NCI-H774 (cell line): Measurements from ENCODE around the gene HOXD10.
A peak's percentile ranks its signal among the peaks of the same experiment; 100 is the strongest.

ENCODE experiments used
- DNase-seq: peaks from one replicate; lab custom pipeline; 2025; lab: John Stamatoyannopoulos, UW

Gene HOXD10

DNA sequence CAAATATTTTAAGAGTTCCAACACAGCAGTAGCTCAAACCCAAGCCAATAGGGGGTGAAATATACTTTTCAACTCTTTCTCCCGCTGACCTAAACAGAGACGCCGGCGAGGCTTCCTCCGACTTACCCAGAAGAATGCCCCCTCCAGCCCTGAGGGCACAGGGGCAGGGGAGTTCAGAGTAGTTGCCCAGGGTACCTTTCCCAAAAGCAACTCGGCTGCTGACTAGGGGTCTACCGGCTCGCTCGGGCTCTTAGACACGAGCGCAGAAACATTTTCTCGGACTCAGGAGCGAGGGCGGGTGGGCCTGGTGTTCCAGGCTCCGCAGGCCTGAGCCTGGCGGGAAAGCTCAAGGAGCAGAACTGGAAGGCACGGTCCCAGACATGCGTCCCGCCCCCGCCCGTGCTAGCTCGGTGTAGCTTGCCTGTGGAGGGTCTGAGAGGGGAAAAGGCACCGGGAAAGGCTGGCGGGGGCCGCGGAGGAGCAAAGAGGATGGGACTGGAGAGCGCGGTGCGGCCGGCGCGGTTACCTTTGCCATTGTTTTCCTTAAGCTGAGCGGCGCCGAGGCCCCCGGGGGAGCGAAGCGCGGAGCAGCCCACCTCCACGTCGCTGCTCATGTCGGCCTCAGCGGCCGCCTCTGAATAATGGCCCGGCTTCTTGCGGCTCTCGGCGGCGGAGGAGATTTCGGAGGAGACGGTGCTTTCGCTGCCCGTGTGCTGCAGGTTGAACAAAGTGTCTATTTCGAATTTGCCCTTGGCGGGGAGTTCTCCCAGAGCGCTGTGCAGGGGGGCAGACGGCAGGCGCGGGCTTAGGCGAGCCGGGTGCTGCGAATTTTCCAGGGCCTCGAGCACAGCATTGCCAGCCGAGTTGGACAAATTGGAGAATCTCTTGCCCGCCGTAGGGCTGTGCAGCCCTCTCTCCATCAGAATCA is 33.5 kb upstream of the HOXD10 start:
- DNase-seq = no peak

DNA sequence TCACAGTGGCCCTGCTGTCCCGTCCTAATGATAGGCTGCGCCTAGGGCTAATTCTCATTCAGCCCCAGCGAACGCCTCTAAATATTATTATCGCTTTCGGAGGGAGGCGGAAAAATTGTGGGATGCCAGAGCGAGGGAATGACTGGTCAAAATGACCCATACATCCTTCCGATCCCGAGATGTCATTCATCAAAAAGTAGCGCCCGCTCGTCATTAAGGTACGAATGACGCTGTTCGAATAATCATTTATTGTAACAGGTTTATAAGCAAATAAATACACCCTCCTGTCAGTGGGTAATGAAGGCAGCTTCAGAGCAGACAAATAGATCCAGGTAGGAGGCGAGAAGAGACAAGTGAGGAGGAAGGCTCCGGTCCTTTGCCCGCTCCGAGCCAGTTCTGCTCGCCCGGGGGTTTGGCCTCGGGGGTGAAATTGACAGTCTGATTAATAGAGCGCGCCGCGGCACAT is 32.7 kb upstream of the HOXD10 start, which contains the start of gene EVX2:
EVX2 (minus strand) TSS at position 167 of the 466 bp plus-strand sequence. CDS start 186 bp downstream, outside the sequence.
- DNase-seq = no peak

- no peak for DNase-seq
Measured at GRCh38 chr2:176084611-176085119, 31.9 kb upstream of the HOXD10 start.

- DNase-seq = no peak
Measured at GRCh38 chr2:176085120-176085788, 31.3 kb upstream of the HOXD10 start.

GRCh38 chr2:176085861-176086771 is 30.5 kb upstream of the HOXD10 start:
- DNase-seq = peak; percentile 57

DNA sequence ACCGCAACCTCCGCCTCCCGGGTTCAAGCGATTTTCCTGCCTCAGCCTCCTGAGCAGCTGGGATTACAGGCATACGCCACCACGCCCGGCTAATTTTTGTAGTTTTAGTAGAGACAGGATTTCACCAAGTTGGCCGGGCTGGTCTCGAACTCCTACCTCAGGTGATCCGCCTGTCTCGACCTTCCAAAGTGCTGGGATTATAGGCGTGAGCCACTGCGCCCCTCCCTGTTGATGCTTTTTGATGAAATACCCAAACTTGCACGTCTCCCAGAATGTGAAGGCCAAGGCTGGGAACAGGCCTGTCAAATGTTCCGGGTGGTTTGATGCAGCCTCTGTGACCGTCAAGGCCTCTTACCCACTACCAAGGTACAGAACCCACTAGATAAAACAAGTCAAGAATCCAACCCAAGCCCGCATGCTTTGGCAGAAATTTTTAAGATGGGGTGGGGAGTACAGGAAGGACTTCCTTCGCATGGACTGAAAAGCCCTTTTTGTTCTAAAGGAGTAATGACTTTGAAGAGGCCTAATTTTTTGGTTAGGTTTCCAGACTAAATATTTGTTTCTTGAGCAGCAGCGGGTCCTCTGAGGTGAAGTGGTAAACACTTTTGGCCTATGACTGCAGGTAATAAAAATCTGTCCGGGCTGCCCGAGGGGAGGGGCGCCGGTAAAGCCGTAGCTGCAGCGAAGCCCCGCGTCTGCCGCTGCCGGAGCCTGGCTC is 29.1 kb upstream of the HOXD10 start:
- no peak for DNase-seq

DNA sequence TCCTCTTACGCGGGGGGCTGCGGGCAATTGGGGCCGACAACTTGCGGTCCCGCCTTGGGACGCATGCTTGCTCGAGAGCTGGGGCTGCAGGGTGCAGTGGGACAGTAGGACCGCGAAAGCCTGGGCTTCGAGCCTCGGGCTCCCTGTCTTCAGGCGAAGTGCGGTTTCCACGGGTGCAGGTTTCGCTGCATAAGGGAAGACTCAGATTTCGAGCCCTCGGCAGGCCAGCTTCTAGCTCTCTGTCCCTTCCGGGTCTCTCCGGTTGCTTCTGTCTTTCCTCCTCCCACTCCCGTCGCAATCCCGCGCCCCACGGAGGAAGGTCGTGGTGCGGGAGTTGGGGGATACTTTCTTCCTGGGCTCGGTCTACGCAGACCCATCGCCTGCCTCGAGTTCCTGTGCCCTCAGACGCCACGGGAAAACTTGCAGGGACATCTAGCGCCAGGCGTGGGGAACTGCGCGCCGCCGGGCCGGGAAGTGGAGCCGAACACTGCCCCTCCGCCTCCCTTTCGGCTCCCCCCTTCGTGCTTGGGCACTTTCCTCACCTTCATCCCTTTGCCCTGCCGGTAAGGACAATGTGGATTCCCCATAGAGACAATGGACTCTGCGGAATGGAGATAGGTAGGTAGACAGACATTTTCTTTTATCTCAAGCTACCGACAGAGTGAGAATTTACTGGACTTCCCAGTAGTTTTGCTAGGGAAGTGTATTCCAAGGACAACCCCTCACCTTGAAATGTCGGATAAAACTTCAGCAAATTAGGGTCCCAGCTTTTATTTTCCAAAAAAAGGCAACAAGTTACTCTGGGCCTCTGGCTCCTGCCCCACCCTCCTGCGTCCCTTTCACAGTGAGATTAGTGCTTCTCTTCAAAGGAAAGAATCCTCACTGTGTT is 28.3 kb upstream of the HOXD10 start:
- peak; percentile 54 for DNase-seq

- DNase-seq = no peak
Measured at GRCh38 chr2:176088937-176089842, 27.4 kb upstream of the HOXD10 start.

DNA sequence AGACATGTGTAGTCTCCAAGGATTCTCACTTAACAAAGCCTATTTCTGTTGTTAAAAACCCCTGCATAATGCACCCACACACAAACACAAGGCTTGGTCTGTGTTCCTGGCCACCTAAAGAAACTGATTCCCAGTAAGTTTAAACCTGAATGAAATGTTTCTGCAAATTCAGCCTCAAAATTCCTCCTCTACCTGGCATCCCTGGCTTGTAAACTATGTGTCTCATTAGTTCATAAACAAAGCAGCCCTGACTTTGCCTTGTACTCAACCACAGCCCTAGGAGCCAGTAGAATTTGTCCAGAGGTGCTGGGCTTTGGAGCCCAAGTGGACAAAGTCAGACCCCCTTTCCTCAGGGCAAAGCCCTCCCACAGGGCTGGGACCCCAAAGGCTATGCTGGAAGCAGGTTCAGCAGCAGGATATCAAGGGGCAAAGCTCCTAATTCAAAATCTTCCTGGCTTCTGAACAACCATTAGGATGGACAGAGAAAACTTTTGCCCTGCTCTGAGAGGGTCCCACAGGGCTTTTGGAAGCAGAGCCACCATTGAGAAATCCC is 26.7 kb upstream of the HOXD10 start:
- DNase-seq = no peak

- DNase-seq = no peak
Measured at GRCh38 chr2:176090862-176091261, 25.7 kb upstream of the HOXD10 start.

GRCh38 chr2:176091329-176092258 is 25.0 kb upstream of the HOXD10 start:
- no peak for DNase-seq

DNA sequence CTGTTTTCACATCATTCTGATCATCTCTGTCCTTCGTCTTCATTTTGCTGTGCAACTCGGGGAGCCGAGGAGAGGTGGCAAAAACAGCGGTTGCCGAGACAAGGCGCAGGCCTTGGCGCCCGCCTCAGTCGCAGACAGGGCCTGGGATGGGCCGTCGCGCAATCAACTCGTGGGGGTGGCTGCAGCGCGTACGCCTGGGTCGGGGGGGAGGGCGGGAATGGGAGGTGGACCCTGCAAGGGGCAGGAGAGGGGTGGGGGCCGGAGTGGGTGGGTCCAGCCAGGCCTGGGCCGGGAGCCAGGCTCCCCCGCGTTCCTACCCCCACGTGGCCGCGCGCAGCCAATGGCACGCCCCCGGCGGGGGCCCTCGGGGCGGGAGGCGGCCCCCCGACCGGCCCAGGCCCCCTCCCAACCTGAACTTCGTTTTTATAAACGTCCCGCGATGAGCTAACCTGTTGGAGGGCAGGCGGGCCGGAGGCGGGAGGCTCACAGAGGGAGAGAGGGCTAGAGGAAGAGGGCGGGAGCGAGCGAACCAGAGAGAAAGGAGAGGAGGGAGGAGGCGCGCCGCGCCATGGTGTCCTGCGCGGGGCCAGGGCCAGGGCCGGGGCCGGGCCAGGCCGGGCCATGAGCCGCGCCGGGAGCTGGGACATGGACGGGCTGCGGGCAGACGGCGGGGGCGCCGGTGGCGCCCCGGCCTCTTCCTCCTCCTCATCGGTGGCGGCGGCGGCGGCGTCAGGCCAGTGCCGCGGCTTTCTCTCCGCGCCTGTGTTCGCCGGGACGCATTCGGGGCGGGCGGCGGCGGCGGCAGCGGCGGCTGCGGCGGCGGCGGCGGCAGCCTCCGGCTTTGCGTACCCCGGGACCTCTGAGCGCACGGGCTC is 24.1 kb upstream of the HOXD10 start, which contains the start of gene HOXD13:
HOXD13 (plus strand) TSS at position 452 of the 875 bp plus-strand sequence; CDS start at position 622, 170 bp downstream.
- peak; percentile 30 for DNase-seq

DNA sequence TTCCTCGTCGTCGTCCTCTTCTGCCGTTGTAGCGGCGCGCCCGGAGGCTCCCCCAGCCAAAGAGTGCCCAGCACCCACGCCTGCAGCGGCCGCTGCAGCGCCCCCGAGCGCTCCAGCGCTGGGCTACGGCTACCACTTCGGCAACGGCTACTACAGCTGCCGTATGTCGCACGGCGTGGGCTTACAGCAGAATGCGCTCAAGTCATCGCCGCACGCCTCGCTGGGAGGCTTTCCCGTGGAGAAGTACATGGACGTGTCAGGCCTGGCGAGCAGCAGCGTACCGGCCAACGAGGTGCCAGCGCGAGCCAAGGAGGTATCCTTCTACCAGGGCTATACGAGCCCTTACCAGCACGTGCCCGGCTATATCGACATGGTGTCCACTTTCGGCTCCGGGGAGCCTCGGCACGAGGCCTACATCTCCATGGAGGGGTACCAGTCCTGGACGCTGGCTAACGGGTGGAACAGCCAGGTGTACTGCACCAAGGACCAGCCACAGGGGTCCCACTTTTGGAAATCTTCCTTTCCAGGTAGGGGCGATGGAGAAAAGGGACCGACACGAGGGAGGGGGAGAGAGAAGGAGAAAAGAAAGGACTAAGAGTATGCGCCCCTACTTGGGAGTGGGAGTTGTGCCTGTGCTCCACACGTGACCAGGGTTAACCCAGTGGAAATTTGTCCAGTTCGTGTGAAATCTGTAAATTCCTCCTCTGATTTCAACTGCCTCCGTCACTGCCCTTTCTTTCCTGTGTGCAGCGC is 23.3 kb upstream of the HOXD10 start:
- DNase-seq = peak; percentile 16

- DNase-seq = no peak
Measured at GRCh38 chr2:176093898-176094249, 22.7 kb upstream of the HOXD10 start.

- DNase-seq = no peak
Measured at GRCh38 chr2:176094349-176094748, 22.2 kb upstream of the HOXD10 start.

DNA sequence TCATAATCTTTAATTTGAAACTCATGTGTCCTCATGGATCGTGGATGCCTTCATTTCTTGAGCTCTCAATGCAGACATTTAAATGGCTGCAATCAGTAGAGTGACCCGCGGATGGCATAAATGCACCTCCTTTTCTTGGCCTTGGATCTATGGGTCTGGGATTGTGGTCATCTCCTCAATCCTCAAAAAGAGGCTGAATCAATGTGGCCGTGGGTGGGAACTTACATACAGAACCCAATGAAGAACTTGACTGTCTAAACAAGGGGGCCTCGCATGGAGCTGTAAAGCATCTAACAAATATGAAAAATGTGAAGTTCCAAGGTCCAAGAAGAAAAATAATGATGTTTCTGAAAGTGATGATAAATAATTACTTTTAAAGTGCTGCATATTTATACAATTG is 21.2 kb upstream of the HOXD10 start:
- DNase-seq = no peak
